CD4-positive, alpha-beta T cell treated with Interleukin-4 for 1 hour (primary cell): ENCODE results near the gene ATG9A.

Experiments used
- DNase-seq, 2 donors: peaks; one replicate each; pipeline ENCODE4 v3.0.0-alpha.2; 2020 to 2022

The ATG9A gene

DNA sequence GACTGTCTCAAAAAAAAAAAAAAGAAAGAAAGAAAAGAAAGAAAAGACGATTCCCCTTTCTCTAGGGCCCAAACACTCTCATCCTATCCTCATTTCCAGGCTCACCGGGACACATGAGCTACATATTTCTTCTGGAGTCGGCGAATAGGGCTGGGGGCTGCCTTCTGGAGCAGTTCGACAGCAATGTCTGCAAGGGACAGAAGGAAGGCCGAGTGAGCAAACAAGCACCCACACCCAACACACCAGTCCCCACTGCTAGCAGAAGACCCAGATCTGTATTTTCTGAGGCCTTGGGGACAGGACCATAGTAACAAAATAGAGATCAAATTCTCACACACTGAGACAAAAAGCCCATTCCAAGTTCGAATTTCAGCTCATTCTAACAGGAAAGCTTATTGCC is 54.0 kb downstream of the ATG9A start:
- DNase-seq = no peak

DNA sequence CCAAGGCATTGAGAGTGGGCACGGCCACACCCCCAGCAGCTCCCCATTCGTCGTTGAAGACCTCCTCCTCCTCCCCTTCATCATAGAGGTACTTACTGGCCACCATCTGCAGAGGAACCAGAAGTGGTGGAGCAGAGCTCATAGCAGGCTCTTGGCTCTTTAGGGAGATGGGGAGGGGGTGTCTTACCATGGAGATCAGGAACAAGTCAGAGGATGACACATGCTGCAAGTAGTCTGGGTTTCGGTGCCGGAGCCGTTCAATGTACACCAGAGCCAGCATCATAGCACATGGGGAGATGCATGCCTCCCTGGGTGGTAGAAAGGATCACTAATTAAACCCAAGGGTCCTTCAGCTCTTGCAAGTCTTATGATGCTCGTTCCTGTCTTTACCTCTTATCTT is 54.6 kb downstream of the ATG9A start:
- DNase-seq = no peak

DNA sequence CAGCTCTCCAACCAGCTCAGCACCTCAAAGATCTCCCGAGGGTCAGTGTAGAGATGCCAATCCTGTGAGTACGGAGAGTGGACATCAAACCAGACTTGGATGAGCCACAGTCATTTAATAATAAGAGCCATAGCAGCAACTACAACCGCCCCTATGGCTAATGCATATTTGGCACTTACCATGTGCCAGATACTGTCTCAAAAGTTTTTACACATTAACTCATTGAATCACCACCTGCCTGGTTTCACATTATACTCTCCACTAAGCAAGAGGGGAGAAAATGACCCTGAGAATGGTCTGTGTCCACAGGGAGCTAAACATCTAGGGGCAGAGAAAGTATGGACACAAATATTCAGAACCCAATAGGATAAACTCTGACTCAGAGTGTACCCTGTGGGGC is 55.3 kb downstream of the ATG9A start:
- no peak for DNase-seq

DNA sequence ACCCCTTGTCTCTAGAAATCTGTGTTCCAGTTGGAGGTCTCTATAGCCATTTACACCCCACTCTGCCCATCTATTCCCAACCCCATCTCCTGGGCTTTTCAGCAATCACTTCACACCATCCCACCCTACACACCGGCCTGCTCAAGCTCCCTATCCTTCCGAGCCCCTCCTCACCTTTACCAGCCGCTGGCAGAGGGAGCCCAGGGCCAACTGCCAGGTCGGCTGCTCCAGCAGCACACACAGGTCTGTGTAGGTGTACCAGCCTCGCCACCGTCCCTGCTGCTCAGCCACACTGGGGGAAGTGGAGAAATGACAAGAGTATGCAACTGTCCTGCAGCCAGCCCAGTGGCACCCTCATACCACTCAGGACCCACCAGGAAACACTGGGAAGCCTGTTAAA is 56.3 kb downstream of the ATG9A start:
- no peak for DNase-seq

DNA sequence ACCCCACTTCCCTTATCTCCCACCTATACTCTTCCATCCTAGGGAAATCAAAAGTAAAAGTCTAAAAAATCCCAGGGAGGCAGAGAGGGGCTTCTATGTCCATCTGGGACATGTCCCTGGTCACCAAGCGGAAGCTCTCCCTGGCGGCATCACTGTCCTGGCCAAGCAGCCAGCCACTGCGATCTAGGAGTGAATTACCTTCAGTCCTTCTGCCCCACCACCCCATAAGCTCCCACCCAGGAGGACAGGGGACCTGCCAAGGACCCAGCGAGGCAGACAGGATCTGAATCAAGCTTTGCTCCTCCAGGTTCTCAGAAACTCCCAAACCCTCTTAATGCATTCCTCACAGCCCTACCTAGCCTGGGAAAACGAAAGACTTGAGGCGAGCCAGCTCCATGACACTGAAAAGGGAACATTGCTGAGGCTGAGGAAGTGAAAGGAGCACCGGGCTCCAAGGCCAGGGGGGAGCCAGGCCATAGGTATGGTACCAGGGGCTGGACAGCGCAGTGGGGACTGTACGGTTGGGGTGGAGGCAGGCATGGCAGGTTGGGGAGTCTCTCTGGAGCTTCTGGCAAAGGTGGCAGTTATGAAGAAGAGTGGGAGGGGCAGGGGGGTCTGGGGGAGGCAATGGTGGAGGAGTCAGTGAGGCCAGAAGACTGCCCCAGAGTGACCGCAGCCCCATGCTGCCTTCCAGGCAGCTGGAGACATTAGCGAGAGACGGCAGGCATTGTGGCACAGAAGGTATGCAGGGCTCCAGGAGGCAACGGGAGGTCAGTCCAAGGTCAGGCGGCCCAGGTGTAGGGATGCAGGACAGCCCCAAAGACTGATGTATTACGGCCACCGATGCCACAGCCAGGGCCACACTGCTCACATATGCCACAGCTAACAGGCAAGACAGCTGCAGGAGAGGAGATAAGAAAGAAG is 56.9 kb downstream of the ATG9A start:
- DNase-seq = no peak

DNA sequence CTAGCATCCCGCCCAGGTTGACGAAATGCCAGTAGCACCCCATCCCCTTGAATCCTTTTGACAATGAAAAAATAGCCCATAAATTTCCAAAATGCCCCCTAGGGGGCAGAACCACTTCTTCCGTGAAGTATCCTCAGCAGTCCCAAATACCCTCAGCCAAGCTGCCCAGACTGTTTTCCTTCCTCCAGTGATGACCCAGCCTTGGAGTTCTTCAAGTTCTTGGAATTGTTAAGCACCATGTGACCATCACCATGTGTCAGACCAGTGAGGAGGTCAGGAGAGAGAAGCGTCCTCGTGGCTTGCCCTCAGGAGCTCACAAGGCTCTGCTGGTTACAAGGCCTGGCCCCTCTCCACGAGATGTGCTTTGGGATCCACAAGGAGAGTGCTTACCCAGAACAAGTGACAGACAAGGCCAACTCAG is 58.2 kb downstream of the ATG9A start:
- peak; percentile 34 to 64 for DNase-seq

DNA sequence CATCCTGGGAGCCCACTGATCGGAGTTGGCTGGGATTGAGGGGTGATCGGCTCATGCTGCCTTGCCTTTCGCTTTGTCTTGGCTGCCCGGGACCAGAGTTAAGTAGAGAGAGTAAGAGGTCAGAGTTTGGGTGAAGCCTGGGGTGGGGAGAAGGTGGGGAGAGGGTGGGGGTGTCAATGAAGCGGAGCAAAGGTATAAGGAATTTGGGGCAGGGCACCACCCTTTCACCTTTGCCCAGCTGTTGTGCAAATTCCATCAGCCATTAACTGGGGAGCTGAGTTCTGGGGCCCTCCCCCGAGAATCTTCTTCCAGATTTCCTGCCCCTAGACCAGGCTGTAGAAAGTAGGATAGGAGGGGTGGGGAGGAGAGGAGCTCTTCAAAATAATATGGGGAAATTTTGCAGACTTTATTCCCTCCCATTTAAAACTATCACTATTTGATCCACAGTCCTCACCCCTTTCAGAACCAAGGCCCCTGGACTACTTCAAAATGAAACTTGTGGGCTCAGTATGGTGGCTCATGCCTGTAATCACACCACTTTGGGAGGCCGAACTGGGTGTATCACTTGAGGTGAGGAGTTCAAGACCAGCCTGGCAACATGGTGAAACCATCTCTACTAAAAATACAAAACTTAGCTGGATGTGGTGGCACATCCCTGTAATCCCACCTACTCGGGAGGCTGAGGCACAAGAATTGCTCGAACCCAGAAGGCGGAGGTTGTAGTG is 59.3 kb downstream of the ATG9A start, which contains the start of gene SLC23A3:
TSS of gene SLC23A3 (minus strand) at position 100 of the 725 bp plus-strand sequence. CDS start at position 55, 45 bp downstream.
- no peak for DNase-seq
